GM19043 (cell line): Measurements from ENCODE around the gene RAB27B.
"Not testable (repeated sequence)": the region's sequence is repeated elsewhere in the genome, so short reads cannot be mapped to it uniquely, and the experiment has no call there.

Source experiments
- ATAC-seq: cut with Tn5 transposase; IDR thresholded peaks from one replicate; pipeline ENCODE4 v1.9.1; 2021; ENCODE audit warnings: low read depth; ENCODE audit not compliant: unreplicated experiment

Gene RAB27B

GRCh38 chr18:54828281-54828881, at the start of gene RAB27B:
Gene RAB27B (plus strand): TSS chr18:54828477. CDS start chr18:54877586, 49,109 bp downstream.
- no peak for ATAC-seq

- ATAC-seq, result no peak
These were observed 47.9 kb upstream of the RAB27B start for GRCh38 chr18:54780285-54780861.

- no peak for ATAC-seq
These were observed 47.3 kb upstream of the RAB27B start for GRCh38 chr18:54780970-54781369.

GRCh38 chr18:54783139-54783538, 45.1 kb upstream of the RAB27B start:
- no peak for ATAC-seq

- no peak for ATAC-seq
These were observed 42.1 kb upstream of the RAB27B start for GRCh38 chr18:54786206-54786605.

DNA sequence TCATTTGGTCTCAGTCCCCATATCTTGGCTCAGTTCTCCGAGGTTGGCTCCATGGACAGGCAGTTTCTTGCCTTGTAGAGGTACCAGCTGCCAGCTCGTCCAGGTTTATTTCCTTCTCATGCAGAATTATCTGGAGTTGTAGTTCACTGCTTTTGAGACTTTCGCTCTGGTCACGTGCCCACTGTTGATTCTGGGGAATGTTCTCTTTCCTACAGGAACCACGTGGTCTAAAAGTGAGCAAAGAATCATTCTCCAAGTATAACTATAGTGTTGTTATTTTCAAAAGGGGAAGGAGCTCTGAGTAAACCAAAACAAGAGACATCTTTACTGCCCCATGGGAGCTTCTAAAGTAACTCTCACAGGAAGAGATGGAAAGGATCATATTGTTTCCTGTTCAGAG, 41.2 kb upstream of the RAB27B start:
- ATAC-seq, result no peak

DNA sequence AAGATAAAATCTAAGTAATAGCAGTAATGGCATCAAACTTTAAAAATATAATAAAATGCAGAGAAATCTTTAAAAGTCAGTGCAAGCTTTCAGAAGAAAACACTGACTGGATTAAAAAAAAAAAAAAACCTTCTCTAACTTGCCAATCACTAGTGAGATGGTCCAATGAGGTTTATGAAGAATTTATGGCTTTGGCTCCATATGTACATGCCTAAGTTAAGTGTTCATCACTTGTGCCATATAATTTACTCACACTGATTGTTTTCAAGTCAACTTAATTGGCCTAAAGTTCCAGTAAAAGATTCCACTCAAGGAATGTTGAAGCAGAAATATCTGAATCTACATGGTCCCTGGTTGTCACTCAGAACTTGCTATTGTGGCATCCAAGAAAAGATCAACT, 40.7 kb upstream of the RAB27B start:
- no peak for ATAC-seq

GRCh38 chr18:54790109-54790508, 38.2 kb upstream of the RAB27B start:
- no peak for ATAC-seq

- no peak for ATAC-seq
These were observed 36.6 kb upstream of the RAB27B start for GRCh38 chr18:54791657-54792056.

DNA sequence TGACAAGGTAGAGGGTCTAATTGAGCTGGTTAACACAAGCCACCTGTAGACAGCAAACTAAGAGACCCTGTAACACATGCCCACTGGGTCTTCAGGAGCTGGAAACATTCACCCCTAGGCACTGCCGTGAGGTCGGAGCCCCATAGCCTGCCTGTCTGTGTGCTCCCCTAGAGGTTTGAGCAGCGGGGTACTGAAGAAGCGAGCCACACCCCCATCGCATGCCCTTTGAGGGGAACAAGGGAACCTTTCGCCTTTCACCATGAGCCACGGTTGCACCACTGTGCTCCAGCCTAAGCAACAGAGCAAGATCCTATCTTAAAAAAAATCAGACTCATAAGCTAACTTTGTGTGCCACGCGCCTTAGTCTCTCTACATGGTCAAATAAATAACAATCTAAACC, 36.2 kb upstream of the RAB27B start:
- ATAC-seq, result no peak

GRCh38 chr18:54794823-54795222, 33.5 kb upstream of the RAB27B start:
- ATAC-seq, result no peak

GRCh38 chr18:54798186-54798585, 30.1 kb upstream of the RAB27B start:
- ATAC-seq, result no peak

GRCh38 chr18:54801374-54801773, 26.9 kb upstream of the RAB27B start:
- no peak for ATAC-seq

DNA sequence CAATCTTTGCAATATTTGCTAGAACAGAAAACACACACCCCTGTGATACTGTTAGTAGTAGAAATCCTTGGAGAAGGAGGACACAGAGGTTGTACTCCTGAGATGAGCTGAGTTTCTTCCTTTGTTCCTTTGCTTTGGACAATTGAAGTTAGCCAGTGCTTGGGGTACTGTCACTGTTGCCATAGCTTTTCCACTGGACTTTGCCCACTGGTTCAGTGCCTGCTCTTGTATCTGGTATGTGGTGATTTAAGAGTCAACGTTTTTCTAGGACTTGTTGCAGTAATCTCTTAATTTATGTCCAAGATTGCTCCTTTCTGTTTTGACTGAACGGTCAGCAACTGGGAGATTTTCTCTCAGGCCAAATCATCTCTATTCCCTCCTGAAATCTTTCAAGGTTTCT, 26.1 kb upstream of the RAB27B start:
- no peak for ATAC-seq

DNA sequence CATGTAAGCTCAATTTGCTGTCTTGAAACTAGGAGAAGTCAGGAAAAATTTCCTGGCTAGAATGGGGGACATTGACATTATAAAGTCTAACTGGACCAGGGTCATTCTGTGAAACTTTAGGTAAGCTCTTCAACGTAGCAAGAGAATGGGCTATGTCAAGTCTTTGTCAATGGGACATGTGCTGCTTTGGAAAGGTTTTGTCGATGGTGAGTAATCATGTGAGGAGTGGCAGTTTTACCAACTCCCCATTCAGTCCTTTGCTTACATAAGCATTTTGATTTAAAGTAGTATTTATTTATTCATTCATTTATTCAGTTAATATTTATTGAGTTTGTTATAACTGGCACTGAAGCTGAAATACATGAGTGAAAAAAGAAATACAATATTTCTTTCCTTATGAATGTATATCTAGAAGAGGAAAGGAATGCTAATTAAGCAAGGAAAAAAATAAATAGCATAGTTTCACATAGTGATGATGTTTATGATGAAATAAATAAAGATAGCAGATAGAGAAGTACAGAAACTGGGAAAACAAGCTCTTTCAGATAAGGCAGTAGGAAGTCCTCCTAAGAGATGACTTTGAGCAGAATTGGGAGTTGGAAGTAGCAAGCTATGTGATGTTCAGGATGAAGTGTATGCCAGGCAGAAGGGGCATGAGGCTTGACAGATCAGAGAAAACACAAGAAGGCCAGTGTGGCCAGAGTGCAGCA, 25.4 kb upstream of the RAB27B start:
- no peak for ATAC-seq

DNA sequence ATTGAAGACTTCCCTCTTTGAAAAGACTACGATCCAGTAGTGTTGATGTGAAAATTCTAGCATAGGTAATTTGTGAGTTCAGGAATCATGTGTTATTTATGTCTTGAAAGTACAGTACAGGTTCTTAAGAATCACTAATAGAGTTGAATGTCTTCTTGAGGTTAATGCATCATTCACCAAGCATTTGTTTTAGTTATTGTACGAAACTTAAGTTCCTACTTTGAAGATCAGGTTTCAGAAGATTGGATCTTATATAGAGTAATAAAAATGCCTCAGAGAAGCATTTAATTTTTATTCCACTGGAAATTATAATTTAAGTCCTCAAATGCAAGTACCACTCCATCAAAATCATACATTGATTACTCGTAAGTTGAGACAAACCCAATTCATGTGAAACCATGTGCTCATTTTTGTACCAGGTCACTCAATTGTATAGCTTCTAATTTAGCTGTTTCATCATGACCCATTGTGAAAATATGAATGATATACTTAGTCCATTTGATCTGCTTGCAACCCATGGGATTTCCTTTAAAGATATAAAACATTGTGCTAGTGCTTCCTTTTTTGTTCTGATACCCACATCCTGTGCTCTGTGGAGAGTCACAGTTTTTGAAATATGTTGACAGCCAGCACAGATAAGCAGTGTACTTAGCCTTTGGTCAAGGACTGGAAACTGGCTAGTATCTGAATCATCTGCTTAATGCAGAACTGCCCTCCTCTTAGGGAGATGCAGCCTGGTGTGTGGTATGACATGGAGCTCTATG, 22.5 kb upstream of the RAB27B start:
- ATAC-seq, result no peak

DNA sequence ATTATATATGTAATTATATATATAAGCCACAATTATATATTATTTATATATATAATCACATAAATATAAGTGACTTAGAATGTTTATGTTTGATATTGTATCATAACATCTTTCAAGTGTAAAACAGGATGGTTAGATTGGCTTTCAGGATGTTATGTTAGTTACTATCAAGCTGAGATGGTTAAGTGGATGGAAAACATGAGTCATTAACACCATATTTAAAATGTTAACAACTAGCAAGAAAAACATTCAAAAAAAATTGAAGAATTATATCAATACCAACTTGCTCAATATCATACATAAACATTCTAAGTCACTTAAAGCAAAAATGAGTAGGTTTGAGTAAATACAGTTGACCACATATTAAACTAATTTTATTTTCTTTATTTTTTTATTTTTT, 21.8 kb upstream of the RAB27B start:
- ATAC-seq, result no peak

DNA sequence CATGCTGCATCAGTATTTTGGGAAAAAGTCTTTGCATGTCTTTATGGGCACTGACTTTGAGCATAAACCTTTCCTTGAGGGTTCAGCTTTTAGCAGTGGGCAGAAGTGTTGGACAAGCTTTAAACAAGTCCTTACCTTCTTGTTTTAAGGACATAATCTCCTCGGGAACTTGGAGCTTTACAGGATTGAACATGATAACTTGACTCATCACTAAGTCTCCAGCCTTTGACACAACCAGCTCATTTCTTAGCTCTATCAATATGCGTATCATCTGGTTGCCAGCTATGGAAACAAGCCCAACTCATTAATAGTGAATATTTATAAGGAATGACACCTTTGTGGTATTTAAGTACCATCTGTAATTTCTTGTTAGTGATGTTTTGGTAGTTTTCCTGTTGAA, 21.0 kb upstream of the RAB27B start:
- ATAC-seq, result no peak

DNA sequence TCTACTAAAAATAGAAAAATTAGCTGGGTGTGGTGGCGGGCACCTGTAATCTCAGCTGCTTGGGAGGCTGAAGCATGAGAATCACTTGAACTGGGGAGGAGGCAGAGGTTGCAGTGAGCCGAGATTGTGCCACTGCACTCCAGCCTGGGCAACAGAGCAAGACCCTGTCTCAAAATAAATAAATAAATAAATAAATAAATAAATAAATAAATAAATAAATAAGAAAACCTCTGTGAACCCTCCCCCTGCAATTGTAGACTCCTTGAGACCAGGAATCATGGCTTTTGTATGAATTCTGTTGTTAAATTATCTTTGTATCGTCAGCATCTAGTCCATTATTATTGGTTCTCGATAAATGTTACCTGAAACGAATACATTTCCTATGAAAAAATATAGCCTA, 17.6 kb upstream of the RAB27B start:
- ATAC-seq, result not testable (repeated sequence)

DNA sequence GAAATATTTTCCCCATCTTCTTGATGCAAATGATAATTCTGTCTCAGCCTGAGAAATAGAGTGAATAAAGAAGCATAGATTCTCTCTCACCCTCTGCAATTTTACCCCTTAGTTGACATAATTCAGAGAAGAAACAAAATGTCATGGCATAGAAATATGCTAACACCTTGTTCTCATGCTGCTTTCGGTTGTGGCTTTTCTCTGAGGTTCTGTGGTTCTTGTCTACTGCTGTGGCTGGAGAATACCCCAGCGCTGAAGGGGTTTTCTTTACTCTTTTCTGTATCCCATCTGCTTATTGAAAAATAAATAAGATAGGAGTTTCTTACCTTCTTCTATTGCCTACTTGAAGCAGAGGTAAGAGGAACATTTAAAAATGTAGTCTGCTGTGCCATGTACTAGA, 15.4 kb upstream of the RAB27B start:
- ATAC-seq, result no peak

DNA sequence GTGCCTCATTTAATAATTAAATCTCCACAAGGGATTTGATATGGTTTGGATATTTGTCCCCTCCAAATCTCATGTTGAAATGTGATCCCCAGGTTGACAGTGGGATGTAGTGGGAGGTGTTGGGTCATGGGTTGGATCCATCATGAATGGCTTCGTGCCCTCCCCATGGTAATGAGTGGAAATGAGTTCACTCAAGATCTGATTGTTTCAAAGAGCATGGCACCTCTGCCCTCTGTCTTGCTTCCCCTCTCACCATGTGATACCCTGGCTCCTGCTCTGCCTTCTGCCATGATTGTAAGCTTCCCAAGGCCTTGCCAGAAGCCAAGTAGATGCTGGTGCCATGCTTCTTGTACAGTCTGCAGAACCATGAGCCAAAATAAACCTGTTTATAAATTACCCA, 15.0 kb upstream of the RAB27B start:
- ATAC-seq, result no peak
